Thoracic aorta (tissue), 2 donors: Measurements from ENCODE around the gene PLA2G4E. TPM values are rescaled to one million over a fixed set of nuclear protein-coding genes. Genes with fewer than 3 reads are reported as not detected.

Experiments used
- ATAC-seq: fragments of 150-250 bp; one replicate; pipeline ENCODE4 v1.8.0; 2017; ENCODE audit warnings: low read depth; ENCODE audit not compliant: insufficient number of reproducible peaks, low FRiP score
- DNase-seq: peaks from one replicate; pipeline ENCODE4 v3.0.0-alpha.2; 2020; ENCODE audit warnings: low spot score
- H3K27ac ChIP-seq, 2 donors: fragments of 200-600 bp; sonication (generic); 1 replicate in 1 of 2; 2 replicates in 1 of 2; pipeline ENCODE4 v1.5.1; 2016; ENCODE audit warnings: mild to moderate bottlenecking in 2 of 2, moderate library complexity in 2 of 2
- H3K27me3 ChIP-seq: fragments of 200-600 bp; sonication (generic); replicated peaks from 2 replicates; pipeline ENCODE4 v1.6.0; 2016; ENCODE audit warnings: mild to moderate bottlenecking; ENCODE audit not compliant: insufficient read depth
- H3K36me3 ChIP-seq: fragments of 200-600 bp; sonication (generic); one replicate; pipeline ENCODE4 v1.5.1; 2016
- H3K4me1 ChIP-seq, 2 donors: fragments of 200-600 bp; sonication (generic); 1 replicate in 1 of 2; 2 replicates in 1 of 2; pipeline versions ENCODE4 v1.5.1 to v1.6.0; 2016; ENCODE audit warnings: low read depth in 2 of 2, mild to moderate bottlenecking in 1 of 2; ENCODE audit not compliant: control insufficient read depth in 1 of 2
- H3K4me3 ChIP-seq: fragments of 200-600 bp; sonication (generic); 2 replicates; pipeline ENCODE4 v1.5.1; 2016; ENCODE audit warnings: mild to moderate bottlenecking
- H3K9me3 ChIP-seq: fragments of 200-600 bp; sonication (generic); 2 replicates; pipeline ENCODE4 v1.5.1; 2016
- total RNA-seq, 2 donors: library from RNA; depleted of rRNA; stranded (reverse); fragments of >200 nt; gene quantifications; one replicate each; pipeline versions ENCODE4 v1.1.0 to v1.2.3, GENCODE V29; 2016
- TF ChIP-seq, protein P1 (sequence below): fragments of 200-600 bp; sonication (generic); IDR thresholded peaks from one replicate; pipeline ENCODE4 v1.5.1; 2019; ENCODE audit warnings: antibody characterized with exemption

The PLA2G4E gene
- total RNA-seq, 2 donors from 2014 or later, result not detected

DNA sequence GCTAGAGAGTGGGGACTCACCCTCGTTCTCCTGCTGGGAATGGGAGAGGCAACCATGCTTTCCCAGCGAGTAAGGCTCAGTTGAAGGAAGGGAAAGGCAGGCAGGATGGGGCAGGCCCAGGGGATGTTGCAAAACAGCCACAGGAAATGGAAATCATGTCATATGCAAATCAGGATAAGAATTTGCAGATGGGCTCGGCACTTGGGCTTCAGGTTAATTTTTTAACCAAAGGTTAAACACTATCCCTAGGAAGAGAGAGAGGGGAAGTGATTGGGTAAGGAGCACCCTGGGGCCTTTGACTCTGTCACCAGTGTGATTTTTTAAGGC, 14.6 kb upstream of the PLA2G4E start:
- no peaks in the 10 kb centered on the region for H3K27me3 ChIP-seq
- TF ChIP-seq, protein P1, sequence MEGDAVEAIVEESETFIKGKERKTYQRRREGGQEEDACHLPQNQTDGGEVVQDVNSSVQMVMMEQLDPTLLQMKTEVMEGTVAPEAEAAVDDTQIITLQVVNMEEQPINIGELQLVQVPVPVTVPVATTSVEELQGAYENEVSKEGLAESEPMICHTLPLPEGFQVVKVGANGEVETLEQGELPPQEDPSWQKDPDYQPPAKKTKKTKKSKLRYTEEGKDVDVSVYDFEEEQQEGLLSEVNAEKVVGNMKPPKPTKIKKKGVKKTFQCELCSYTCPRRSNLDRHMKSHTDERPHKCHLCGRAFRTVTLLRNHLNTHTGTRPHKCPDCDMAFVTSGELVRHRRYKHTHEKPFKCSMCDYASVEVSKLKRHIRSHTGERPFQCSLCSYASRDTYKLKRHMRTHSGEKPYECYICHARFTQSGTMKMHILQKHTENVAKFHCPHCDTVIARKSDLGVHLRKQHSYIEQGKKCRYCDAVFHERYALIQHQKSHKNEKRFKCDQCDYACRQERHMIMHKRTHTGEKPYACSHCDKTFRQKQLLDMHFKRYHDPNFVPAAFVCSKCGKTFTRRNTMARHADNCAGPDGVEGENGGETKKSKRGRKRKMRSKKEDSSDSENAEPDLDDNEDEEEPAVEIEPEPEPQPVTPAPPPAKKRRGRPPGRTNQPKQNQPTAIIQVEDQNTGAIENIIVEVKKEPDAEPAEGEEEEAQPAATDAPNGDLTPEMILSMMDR, result no peak
- H3K4me3 ChIP-seq, result no peak overlapping the region
- ATAC-seq, result no peak
- H3K9me3 ChIP-seq, result no peaks in the 10 kb centered on the region
- no peak overlapping the region for H3K27ac ChIP-seq
- no peaks in the 10 kb centered on the region for H3K4me1 ChIP-seq
- no peaks in the 10 kb centered on the region for H3K36me3 ChIP-seq
- DNase-seq, result no peak

- no peaks in the 10 kb centered on the region for H3K9me3 ChIP-seq
- TF ChIP-seq, protein P1, result no peak
- no peak overlapping the region for H3K27ac ChIP-seq
- no peaks in the 10 kb centered on the region for H3K27me3 ChIP-seq
- H3K4me1 ChIP-seq, result no peaks in the 10 kb centered on the region
- ATAC-seq, result no peak
- DNase-seq, result no peak
- H3K4me3 ChIP-seq, result no peak overlapping the region
- no peaks in the 10 kb centered on the region for H3K36me3 ChIP-seq
These were observed 14.0 kb upstream of the PLA2G4E start for GRCh38 chr15:42034628-42035434.

GRCh38 chr15:42033214-42033873, 12.5 kb upstream of the PLA2G4E start:
- no peaks in the 10 kb centered on the region for H3K4me1 ChIP-seq
- no peak for ATAC-seq
- no peaks in the 10 kb centered on the region for H3K27me3 ChIP-seq
- H3K9me3 ChIP-seq, result no peaks in the 10 kb centered on the region
- no peaks in the 10 kb centered on the region for H3K36me3 ChIP-seq
- no peak overlapping the region for H3K27ac ChIP-seq
- TF ChIP-seq, protein P1, result no peak
- no peak overlapping the region for H3K4me3 ChIP-seq
- DNase-seq, result no peak

- no peaks in the 10 kb centered on the region for H3K9me3 ChIP-seq
- no peak overlapping the region for H3K27ac ChIP-seq
- TF ChIP-seq, protein P1, result no peak
- ATAC-seq (no peak), DNase-seq (no peak)
- no peaks in the 10 kb centered on the region for H3K36me3 ChIP-seq
- no peaks in the 10 kb centered on the region for H3K27me3 ChIP-seq
- H3K4me1 ChIP-seq, result no peaks in the 10 kb centered on the region
- no peak overlapping the region for H3K4me3 ChIP-seq
These were observed 11.8 kb upstream of the PLA2G4E start for GRCh38 chr15:42032376-42033213.
